Lower lobe of right lung (tissue), 2 donors: ENCODE data around the gene CLEC4E. TPM values are rescaled to one million over a fixed set of nuclear protein-coding genes. Genes with fewer than 3 reads are reported as not detected.

Source experiments
- ATAC-seq, 2 donors: fragments of 200-7000 bp; cut with Tn5 transposase; one replicate each; pipeline ENCODE4 v1.9.1; 2020 to 2022; ENCODE audit warnings: mild to moderate bottlenecking in 2 of 2, moderate library complexity in 2 of 2
- DNase-seq: peaks from one replicate; pipeline ENCODE4 v3.0.0-alpha.2; 2020
- H3K27ac ChIP-seq: fragments of 200-600 bp; one replicate; pipeline ENCODE4 v1.8.0; 2022
- H3K27me3 ChIP-seq: fragments of 200-600 bp; one replicate; pipeline ENCODE4 v1.8.0; 2022; ENCODE audit warnings: low read depth
- H3K36me3 ChIP-seq: fragments of 200-600 bp; one replicate; pipeline ENCODE4 v1.8.0; 2022; ENCODE audit warnings: mild to moderate bottlenecking
- H3K4me1 ChIP-seq: fragments of 200-600 bp; one replicate; pipeline ENCODE4 v1.8.0; 2022
- H3K4me3 ChIP-seq: fragments of 200-600 bp; one replicate; pipeline ENCODE4 v1.8.0; 2022; ENCODE audit warnings: mild to moderate bottlenecking
- H3K9me3 ChIP-seq: fragments of 200-600 bp; one replicate; pipeline ENCODE4 v1.8.0; 2022
- intact Hi-C: fragments of 100-400 bp; cut with DNase I; formaldehyde crosslinking; loops from one replicate; pipeline ENCODE4 v1.11.0; 2022
- total RNA-seq: library from RNA; stranded (reverse); fragmentation: NEBNext Ultra II Directional; extraction: Animal tissue kit (Norgen Biotek cat#: 25700); gene quantifications from one replicate; pipeline ENCODE4 v1.2.1, GENCODE V29; 2021
- TF ChIP-seq, protein P1 (sequence below): fragments of 200-600 bp; IDR thresholded peaks from one replicate; pipeline ENCODE4 v1.8.0; 2022; ENCODE audit warnings: antibody characterized with exemption, mild to moderate bottlenecking
- donor health status: DM: no; HTN: yes; CAD: no; lungs with severe emphysema.

CLEC4E gene
- total RNA-seq, 1 donor from 2014 or later = 21.5 TPM

DNA sequence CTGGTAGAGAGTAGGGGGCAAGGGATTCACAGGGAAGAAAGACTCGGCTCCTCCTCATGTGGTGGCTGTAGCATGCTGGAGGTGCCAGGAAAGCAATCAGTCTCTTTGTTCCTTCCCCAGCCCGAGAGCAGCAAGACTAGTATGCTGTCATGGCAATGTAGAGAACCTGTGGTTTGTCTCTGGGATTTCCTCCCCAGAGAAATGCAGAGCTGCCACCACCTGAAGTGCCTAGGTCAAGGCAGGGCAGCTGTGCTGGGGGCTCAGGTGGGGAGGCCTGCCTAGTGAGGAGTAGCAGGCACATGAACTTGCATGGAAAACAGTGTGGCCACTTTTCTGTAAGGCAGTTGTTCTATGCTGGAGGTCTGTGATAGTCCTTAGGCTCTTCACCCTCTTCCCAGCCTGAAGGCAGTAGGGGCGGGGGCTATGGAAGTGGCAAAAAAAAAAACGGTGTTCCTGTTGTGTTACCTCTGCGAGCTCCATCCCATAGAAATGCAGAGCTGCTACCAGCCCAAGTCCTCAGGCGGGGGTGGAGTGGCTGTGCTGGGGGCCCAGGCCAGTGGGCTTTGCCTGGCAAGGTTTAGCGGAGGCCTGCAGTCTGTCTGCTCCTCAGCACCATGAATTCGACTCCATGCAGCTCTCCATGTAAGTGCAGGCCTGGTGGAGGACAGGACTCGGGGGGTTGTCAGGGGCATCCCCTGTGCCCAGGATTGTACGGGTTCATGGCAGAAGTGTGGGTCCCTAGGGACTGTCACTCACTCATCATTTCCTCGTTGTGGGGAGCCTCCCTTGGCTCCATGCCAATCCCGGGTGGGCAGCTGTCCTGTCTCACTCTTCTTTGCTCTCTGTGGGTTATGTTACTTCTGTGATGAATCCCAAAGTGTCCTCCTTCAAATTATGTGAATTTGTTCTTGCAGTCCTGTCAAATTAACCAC is 31.5 kb downstream of the CLEC4E start:
- TF ChIP-seq, protein P1, sequence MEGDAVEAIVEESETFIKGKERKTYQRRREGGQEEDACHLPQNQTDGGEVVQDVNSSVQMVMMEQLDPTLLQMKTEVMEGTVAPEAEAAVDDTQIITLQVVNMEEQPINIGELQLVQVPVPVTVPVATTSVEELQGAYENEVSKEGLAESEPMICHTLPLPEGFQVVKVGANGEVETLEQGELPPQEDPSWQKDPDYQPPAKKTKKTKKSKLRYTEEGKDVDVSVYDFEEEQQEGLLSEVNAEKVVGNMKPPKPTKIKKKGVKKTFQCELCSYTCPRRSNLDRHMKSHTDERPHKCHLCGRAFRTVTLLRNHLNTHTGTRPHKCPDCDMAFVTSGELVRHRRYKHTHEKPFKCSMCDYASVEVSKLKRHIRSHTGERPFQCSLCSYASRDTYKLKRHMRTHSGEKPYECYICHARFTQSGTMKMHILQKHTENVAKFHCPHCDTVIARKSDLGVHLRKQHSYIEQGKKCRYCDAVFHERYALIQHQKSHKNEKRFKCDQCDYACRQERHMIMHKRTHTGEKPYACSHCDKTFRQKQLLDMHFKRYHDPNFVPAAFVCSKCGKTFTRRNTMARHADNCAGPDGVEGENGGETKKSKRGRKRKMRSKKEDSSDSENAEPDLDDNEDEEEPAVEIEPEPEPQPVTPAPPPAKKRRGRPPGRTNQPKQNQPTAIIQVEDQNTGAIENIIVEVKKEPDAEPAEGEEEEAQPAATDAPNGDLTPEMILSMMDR = no peak
- Histone ChIP-seq H3K9me3 (no peaks in the 10 kb centered on the region), H3K4me3 (no peak overlapping the region), H3K27me3 (no peaks in the 10 kb centered on the region), H3K4me1 (no peaks in the 10 kb centered on the region), H3K36me3 (no peaks in the 10 kb centered on the region), H3K27ac (no peak overlapping the region)
- ATAC-seq (no peak), DNase-seq (no peak)
- intact Hi-C loops = no loop called here

DNA sequence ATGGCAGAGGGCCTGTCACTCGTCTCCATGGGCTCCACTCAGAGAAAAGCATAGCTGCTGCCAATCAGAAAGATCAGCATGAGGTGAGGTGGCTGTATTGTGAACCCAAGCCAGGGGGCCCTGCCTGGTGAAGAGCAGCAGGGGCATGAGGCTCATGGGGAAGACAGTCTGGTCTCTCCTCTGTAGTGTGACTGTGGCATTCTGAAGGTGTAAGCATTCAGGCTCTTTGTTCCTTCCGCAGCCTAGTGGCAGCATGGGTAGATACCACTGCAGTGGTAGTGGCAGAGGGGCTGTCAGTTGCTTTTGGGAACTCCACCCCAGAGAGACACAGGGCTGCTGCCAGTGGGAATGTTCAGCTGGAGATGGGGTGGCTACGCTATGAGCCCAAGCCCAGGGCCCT is 32.5 kb downstream of the CLEC4E start:
- DNase-seq (no peak), ATAC-seq (no peak)
- Histone ChIP-seq H3K27me3 (no peaks in the 10 kb centered on the region), H3K27ac (no peak overlapping the region), H3K4me1 (no peaks in the 10 kb centered on the region), H3K4me3 (no peak overlapping the region), H3K36me3 (no peaks in the 10 kb centered on the region), H3K9me3 (no peaks in the 10 kb centered on the region)
- TF ChIP-seq, protein P1 = no peak
- intact Hi-C loops = no loop called here

DNA sequence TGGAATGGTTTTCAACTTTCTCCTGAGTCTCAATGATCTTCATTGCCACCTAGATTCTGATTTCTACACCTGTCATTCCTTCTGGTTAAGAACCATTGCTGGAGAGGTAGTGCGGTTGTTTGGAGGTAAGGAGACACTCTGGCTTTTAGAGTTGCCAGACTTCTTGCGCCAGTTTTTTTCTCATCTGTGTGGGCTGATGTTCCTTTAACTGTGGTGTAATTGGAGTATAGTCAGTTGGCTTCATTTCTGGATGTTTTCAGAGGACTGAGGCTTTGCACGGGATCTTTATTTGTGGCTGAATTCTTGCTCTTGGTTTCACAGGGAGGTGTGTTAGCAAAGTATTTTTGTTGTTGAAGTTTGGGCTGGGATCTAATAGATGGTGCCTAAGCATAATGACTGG is 33.1 kb downstream of the CLEC4E start:
- TF ChIP-seq, protein P1 = no peak
- ATAC-seq = no peak
- Histone ChIP-seq H3K36me3 (no peaks in the 10 kb centered on the region), H3K4me1 (no peaks in the 10 kb centered on the region), H3K27me3 (no peaks in the 10 kb centered on the region), H3K9me3 (no peaks in the 10 kb centered on the region), H3K4me3 (no peak overlapping the region), H3K27ac (no peak overlapping the region)
- intact Hi-C loops = no loop called here
- DNase-seq = no peak

DNA sequence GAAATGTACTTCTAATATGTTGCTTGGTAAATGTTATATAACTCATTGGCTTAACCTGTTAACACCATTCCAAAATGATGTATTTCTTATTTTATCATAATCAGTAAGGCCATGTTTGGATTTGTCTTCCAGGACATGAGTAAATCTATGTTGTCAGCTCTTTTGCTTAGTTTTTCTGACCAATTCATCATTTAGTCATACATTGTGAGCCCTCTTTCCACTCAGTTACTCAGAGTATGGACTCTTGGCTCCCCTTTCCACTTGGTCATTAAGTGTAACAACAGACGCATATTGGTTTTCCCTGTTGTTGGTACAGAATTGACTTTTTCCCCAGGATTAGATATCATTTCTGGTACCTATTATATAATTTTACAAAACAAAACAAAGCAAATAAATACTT is 36.4 kb downstream of the CLEC4E start:
- Histone ChIP-seq H3K9me3 (no peaks in the 10 kb centered on the region), H3K4me3 (no peak overlapping the region), H3K27me3 (no peaks in the 10 kb centered on the region), H3K36me3 (no peaks in the 10 kb centered on the region), H3K4me1 (no peaks in the 10 kb centered on the region), H3K27ac (no peak overlapping the region)
- ATAC-seq = no peak
- TF ChIP-seq, protein P1 = no peak
- DNase-seq = no peak
- intact Hi-C loops = no loop called here

DNA sequence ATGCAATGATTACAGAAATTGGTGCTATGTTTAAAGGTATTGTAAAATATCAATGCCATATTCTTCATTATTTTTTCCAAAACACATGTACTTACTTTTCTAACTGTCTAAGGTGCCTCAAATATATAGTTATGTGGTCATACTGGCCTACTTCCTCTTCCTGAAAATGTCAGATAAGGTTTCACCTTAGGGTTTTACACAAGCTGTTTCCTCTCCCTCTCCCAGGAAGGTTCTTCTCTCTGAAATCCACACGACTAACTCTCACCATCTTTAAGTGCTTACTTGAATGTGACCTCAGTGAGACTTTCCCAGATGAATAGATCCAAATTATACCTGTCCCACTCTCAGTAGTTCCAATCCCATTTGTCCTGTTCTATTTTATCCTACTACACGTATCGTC is 39.0 kb downstream of the CLEC4E start:
- ATAC-seq (no peak), DNase-seq (no peak)
- Histone ChIP-seq H3K27me3 (no peaks in the 10 kb centered on the region), H3K4me3 (no peak overlapping the region), H3K36me3 (no peaks in the 10 kb centered on the region), H3K9me3 (no peaks in the 10 kb centered on the region), H3K4me1 (no peaks in the 10 kb centered on the region), H3K27ac (no peak overlapping the region)
- TF ChIP-seq, protein P1 = no peak
- intact Hi-C loops = no loop called here
